H1 (cell line): ENCODE results near the gene ZNF689. TPM values are rescaled to one million over a fixed set of nuclear protein-coding genes. Genes with fewer than 3 reads are reported as not detected.

Experiments
- CTCF ChIA-PET: fragments of 300-600 bp; sonication (Branson Sonifier 250); formaldehyde crosslinking; loops from one replicate; lab custom pipeline; 2021; ENCODE audit not compliant: partially characterized antibody; lab: Charles Lee
- POLR2A ChIA-PET: fragments of 300-600 bp; sonication (Branson Sonifier 250); formaldehyde crosslinking; loops from one replicate; lab custom pipeline; 2021; ENCODE audit warnings: inconsistent platforms; ENCODE audit not compliant: partially characterized antibody; lab: Charles Lee
- DNase-seq, 2 experiments: peaks; one replicate each; pipeline versions ENCODE4 v3.0.0 to v3.0.0-alpha.2; 2010 to 2022; ENCODE audit warnings: low spot score in 2 of 2, low read depth in 1 of 2, mixed read lengths in 1 of 2
- FAIRE-seq: peaks from 2 replicates; lab custom pipeline; 2011; peaks lifted over from hg19 to GRCh38; lab: Jason Lieb, UNC
- H2AFZ ChIP-seq: 2 replicates; pipeline ENCODE4 v1.8.1; 2012; ENCODE audit warnings: low read length, inconsistent platforms
- H2AK5ac ChIP-seq: 2 replicates; pipeline ENCODE4 v1.6.1; 2013; ENCODE audit warnings: low read depth, low read length
- H2BK120ac ChIP-seq: replicated peaks from 2 replicates; pipeline ENCODE3; 2013; ENCODE audit warnings: low read depth, low read length, inconsistent platforms
- H2BK12ac ChIP-seq: 2 replicates; pipeline ENCODE4 v1.6.1; 2013; ENCODE audit warnings: low read depth, low read length
- H2BK15ac ChIP-seq: 2 replicates; pipeline ENCODE4 v1.6.1; 2013; ENCODE audit warnings: low read length
- H2BK20ac ChIP-seq: 2 replicates; pipeline ENCODE4 v1.6.1; 2013; ENCODE audit warnings: low read length
- H2BK5ac ChIP-seq: 2 replicates; pipeline ENCODE4 v1.6.1; 2013; ENCODE audit warnings: low read depth, low read length
- H3K14ac ChIP-seq: 2 replicates; pipeline ENCODE4 v1.6.1; 2013; ENCODE audit warnings: inconsistent platforms; ENCODE audit not compliant: insufficient read length
- H3K18ac ChIP-seq: 2 replicates; pipeline ENCODE4 v1.6.1; 2013; ENCODE audit warnings: low read length; ENCODE audit errors: extremely low read depth
- H3K23ac ChIP-seq: 2 replicates; pipeline ENCODE4 v1.6.1; 2013; ENCODE audit warnings: inconsistent platforms; ENCODE audit not compliant: insufficient read length
- H3K23me2 ChIP-seq: 2 replicates; pipeline ENCODE4 v1.6.1; 2013; ENCODE audit warnings: low read depth, low read length
- H3K27ac ChIP-seq: 2 replicates; pipeline ENCODE4 v1.6.1; 2011; ENCODE audit warnings: low read depth, low read length, inconsistent platforms
- H3K27me3 ChIP-seq, 4 experiments: replicated peaks in 1 of 4; 1 replicate in 1 of 4; 2 replicates in 3 of 4; pipeline versions ENCODE4 v1.6.1 to v1.8.1; 2011 to 2013; ENCODE audit warnings: low read length in 3 of 4, mild to moderate bottlenecking in 3 of 4, inconsistent platforms in 2 of 4, mixed read lengths in 2 of 4, moderate library complexity in 1 of 4; ENCODE audit not compliant: control insufficient read depth in 3 of 4, insufficient read depth in 3 of 4; ENCODE audit errors: extremely low read depth in 1 of 4
- H3K36me3 ChIP-seq, 4 experiments: 2 replicates each; pipeline versions ENCODE4 v1.6.1 to v1.8.1; 2011 to 2013; ENCODE audit warnings: mild to moderate bottlenecking in 4 of 4, low read length in 3 of 4, moderate library complexity in 2 of 4, control low read depth in 1 of 4, inconsistent platforms in 1 of 4; ENCODE audit not compliant: insufficient read depth in 4 of 4, control insufficient read depth in 2 of 4
- H3K4ac ChIP-seq: replicated peaks from 2 replicates; pipeline ENCODE3; 2013; ENCODE audit warnings: low read length, low read depth, mixed read lengths, inconsistent platforms; ENCODE audit not compliant: insufficient read length
- H3K4me1 ChIP-seq, 4 experiments: replicated peaks in 1 of 4; 1 replicate in 1 of 4; 2 replicates in 3 of 4; pipeline versions ENCODE4 v1.6.1 to v1.8.1; 2011 to 2013; ENCODE audit warnings: low read length in 3 of 4, inconsistent platforms in 2 of 4, mixed read lengths in 1 of 4; ENCODE audit not compliant: insufficient read depth in 4 of 4, control insufficient read depth in 3 of 4
- H3K4me2 ChIP-seq, 2 experiments: 2 replicates each; pipeline versions ENCODE4 v1.6.1 to v1.8.1; 2011 to 2013; ENCODE audit warnings: low read depth in 2 of 2, low read length in 2 of 2, control low read depth in 1 of 2, inconsistent platforms in 1 of 2, mild to moderate bottlenecking in 1 of 2; ENCODE audit not compliant: insufficient read depth in 1 of 2
- H3K4me3 ChIP-seq, 4 experiments: fragments of 200-600, 300-600 bp in 1 of 4; sonication (generic), shearing (Covaris generic), sonication (Bioruptor Twin) in 1 of 4; 2 replicates each; pipeline versions ENCODE4 v1.5.1 to v1.8.1; 2011 to 2016; ENCODE audit warnings: low read length in 4 of 4, low read depth in 3 of 4, control low read depth in 2 of 4, inconsistent platforms in 2 of 4, mild to moderate bottlenecking in 2 of 4, mixed read lengths in 1 of 4, moderate library complexity in 1 of 4; ENCODE audit not compliant: insufficient read depth in 2 of 4; ENCODE audit errors: extremely low read depth in 1 of 4
- H3K56ac ChIP-seq: replicated peaks from 2 replicates; pipeline ENCODE3; 2013; ENCODE audit warnings: low read depth, mild to moderate bottlenecking, mixed read lengths, low read length, inconsistent platforms; ENCODE audit not compliant: insufficient read length
- H3K79me1 ChIP-seq: 2 replicates; pipeline ENCODE4 v1.6.1; 2013; ENCODE audit warnings: low read depth, low read length, control low read depth
- H3K79me2 ChIP-seq, 2 experiments: 2 replicates each; pipeline versions ENCODE4 v1.6.1 to v1.8.1; 2012 to 2013; ENCODE audit warnings: low read length in 2 of 2, mild to moderate bottlenecking in 2 of 2, inconsistent platforms in 1 of 2; ENCODE audit not compliant: insufficient read depth in 2 of 2, control insufficient read depth in 1 of 2
- H3K9ac ChIP-seq, 4 experiments: replicated peaks in 1 of 4; 1 replicate in 1 of 4; 2 replicates in 3 of 4; pipeline versions ENCODE4 v1.6.1 to v1.8.1; 2011 to 2013; ENCODE audit warnings: low read depth in 3 of 4, low read length in 3 of 4, control low read depth in 2 of 4, mild to moderate bottlenecking in 2 of 4, moderate library complexity in 2 of 4, inconsistent platforms in 1 of 4; ENCODE audit errors: extremely low read depth in 1 of 4
- H3K9me3 ChIP-seq, 2 experiments: 2 replicates each; pipeline versions ENCODE4 v1.6.1 to v1.8.1; 2012 to 2013; ENCODE audit warnings: mild to moderate bottlenecking in 2 of 2, moderate library complexity in 2 of 2, control low read depth in 1 of 2, inconsistent platforms in 1 of 2, low read depth in 1 of 2, low read length in 1 of 2, mixed read lengths in 1 of 2; ENCODE audit not compliant: insufficient read depth in 2 of 2
- H4K20me1 ChIP-seq, 2 experiments: replicated peaks in 1 of 2; 2 replicates each; pipeline versions ENCODE3 to v1.8.1; 2011 to 2013; ENCODE audit warnings: inconsistent platforms in 2 of 2, low read length in 2 of 2, mild to moderate bottlenecking in 1 of 2; ENCODE audit not compliant: insufficient read depth in 2 of 2, control insufficient read depth in 1 of 2
- H4K5ac ChIP-seq: 2 replicates; pipeline ENCODE4 v1.6.1; 2013; ENCODE audit warnings: low read length, low read depth, mixed read lengths, inconsistent platforms; ENCODE audit not compliant: insufficient read length
- H4K8ac ChIP-seq: 2 replicates; pipeline ENCODE4 v1.8.0; 2013; ENCODE audit warnings: mild to moderate bottlenecking, moderate library complexity, low read length, inconsistent platforms; ENCODE audit not compliant: insufficient read depth; ENCODE audit errors: extremely low read depth
- H4K91ac ChIP-seq: replicated peaks from 2 replicates; pipeline ENCODE3; 2013; ENCODE audit warnings: low read length, mixed read lengths, inconsistent platforms; ENCODE audit not compliant: insufficient read length
- GTF2F1 ChIP-seq: IDR thresholded peaks from 2 replicates; pipeline ENCODE4 v1.6.1; 2012; ENCODE audit warnings: low read depth, low read length, improper control_type of control experiment, borderline replicate concordance
- RBBP5 ChIP-seq: IDR thresholded peaks from 2 replicates; pipeline ENCODE4 v1.7.1; 2012; ENCODE audit warnings: low read depth, mild to moderate bottlenecking, inconsistent platforms, low read length, moderate library complexity, borderline replicate concordance
- SP2 ChIP-seq: IDR thresholded peaks from 2 replicates; pipeline ENCODE4 v1.6.1; 2012; ENCODE audit warnings: mild to moderate bottlenecking, low read length, inconsistent platforms
- SUZ12 ChIP-seq: fragments of 200-600 bp; sonication (generic); IDR thresholded peaks from 2 replicates; pipeline ENCODE4 v1.6.1; 2012; ENCODE audit warnings: mild to moderate bottlenecking, inconsistent platforms, low read length, moderate library complexity, mixed read lengths
- TBP ChIP-seq: IDR thresholded peaks from 2 replicates; pipeline ENCODE4 v1.6.1; 2011; ENCODE audit warnings: low read depth, low read length, improper control_type of control experiment
- WGBS, 2 experiments: shearing (Covaris generic) in 1 of 2; methylation state at CpG; one replicate each; pipeline versions ENCODE4 v1.1.6 to v1.1.7; 2013 to 2015; ENCODE audit warnings: low lambda C conversion rate in 2 of 2, mixed read lengths in 2 of 2, inconsistent platforms in 1 of 2, low coverage in 1 of 2, missing lambda C conversion rate in 1 of 2; ENCODE audit not compliant: insufficient replicate concordance in 2 of 2, insufficient coverage in 1 of 2, insufficient read length in 1 of 2; ENCODE audit errors: extremely low coverage in 1 of 2, missing lambda C conversion rate in 1 of 2; 5-methylcytosine and 5-hydroxymethylcytosine counted together
- polyA plus RNA-seq, 7 experiments: library from polyadenylated mRNA; depleted of rRNA in 3 of 7; stranded (reverse) in 5 of 7; unstranded in 2 of 7; fragments of >200 nt in 5 of 7; fragments of 200-250 nt in 2 of 7; gene quantifications; 1 replicate in 5 of 7; 2 replicates in 1 of 7; 4 replicates in 1 of 7; pipeline versions ENCODE4 v1.2.1 to v1.2.3, GENCODE V29; 2011 to 2013; ENCODE audit warnings: missing spikeins in 2 of 7, mixed read lengths in 2 of 7
- total RNA-seq: library from RNA; stranded (reverse); fragmentation: NEBNext Ultra II Directional; extraction: Animal tissue kit (Norgen Biotek cat#: 25700); gene quantifications from 2 replicates; pipeline ENCODE4 v1.2.1, GENCODE V29; 2021

Gene ZNF689
- total and polyA plus RNA-seq, 2 of the 8 experiments (the other 6 are each of a cell fraction or from before 2014, with no cell fraction given), result 14.3 to 15.3 TPM

DNA sequence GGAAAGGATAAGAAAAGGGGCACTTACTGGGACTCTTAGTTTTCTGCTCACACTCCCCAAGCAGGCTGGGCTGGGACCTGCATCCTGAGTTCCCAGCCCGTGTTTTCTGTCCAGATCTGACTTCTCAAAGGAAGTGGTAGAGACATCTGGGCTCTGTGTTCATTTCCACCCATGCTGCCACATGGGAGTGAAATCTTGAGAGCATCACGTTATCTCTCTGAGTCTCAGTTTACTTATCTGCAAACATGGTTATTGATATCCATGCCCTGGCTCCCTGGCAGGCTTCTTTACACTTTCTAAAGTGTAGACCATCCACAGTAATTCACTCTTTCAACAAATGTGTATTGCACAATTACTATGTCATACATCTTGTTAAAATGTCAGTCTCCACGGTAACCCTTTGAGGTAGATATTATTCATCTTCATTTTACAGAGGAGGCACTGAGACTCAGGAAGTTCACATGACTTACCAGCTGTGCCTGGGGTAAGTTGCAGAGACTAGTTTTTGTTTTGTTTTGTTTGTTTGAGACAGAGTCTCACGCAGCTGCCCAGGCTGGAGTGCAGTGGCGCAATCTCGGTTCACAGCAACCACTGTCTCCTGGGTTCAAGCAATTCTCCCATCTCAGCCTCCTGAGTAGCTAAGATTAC is 42.1 kb downstream of the ZNF689 start:
- WGBS, 2 experiments, result 93% methylated on average over 6 of the region's 6 CpGs; no CpG with 5 or more reads in 1 of the 2 experiments
- no peak for FAIRE-seq
- CTCF ChIA-PET, result interaction anchor here (0.6 to 5.7 kb wide), 5 partner anchors 17 to 532 kb away, joined by 3 to 28 read pairs (median 6); partner anchors contain the start of genes DCTPP1, ZNF747 and ZNF785
- TF ChIP-seq RBBP5, result no peak
- no peak for TF ChIP-seq SUZ12
- TF ChIP-seq GTF2F1, result no peak
- no peak for TF ChIP-seq TBP
- no peak for TF ChIP-seq SP2

More for the DNA sequence above, 42.1 kb downstream of the ZNF689 start:
- Histone ChIP-seq H3K9ac (no peak overlapping the region), H2BK5ac (no peak overlapping the region), H4K5ac (no peak overlapping the region), H3K36me3 (no peaks in the 10 kb centered on the region), H3K27me3 (no peaks in the 10 kb centered on the region; a peak in 1 of 7 replicates), H3K9me3 (no peaks in the 10 kb centered on the region), H2BK20ac (no peak overlapping the region), H4K20me1 (no peaks in the 10 kb centered on the region), H3K23ac (no peak overlapping the region), H3K4me3 (no peak overlapping the region), H3K14ac (no peak overlapping the region), H2BK15ac (no peak overlapping the region), H3K79me1 (no peaks in the 10 kb centered on the region), H3K56ac (no peak overlapping the region), H3K4me2 (no peak overlapping the region), H2BK120ac (no peak overlapping the region), H3K18ac (no peak overlapping the region), H4K8ac (no peak overlapping the region), H4K91ac (no peak overlapping the region), H2BK12ac (no peak overlapping the region), H2AK5ac (no peak overlapping the region), H3K4ac (no peak overlapping the region), H2AFZ (no peak overlapping the region), H3K23me2 (peaks cover 12% of the 10 kb centered on the region; the same call in 1 of the 2 replicates), H3K79me2 (no peaks in the 10 kb centered on the region), H3K27ac (no peak overlapping the region), H3K4me1 (peaks cover 0 to 9% (median 2%) of the 10 kb centered on the region in 4 experiments; a peak in 5 of 7 replicates)
- no peak for DNase-seq
- POLR2A ChIA-PET, result interaction anchor here (0.9 to 5.0 kb wide), 6 partner anchors 10 to 42 kb away, joined by 3 to 26 read pairs (median 4); partner anchors contain the start of genes ZNF689, ZNF747, ZNF764 and ZNF785
